ENCODE measurements around the gene EIF5.
"Not testable (repeated sequence)": the region's sequence is repeated elsewhere in the genome, so short reads cannot be mapped to it uniquely, and the experiment has no call there.

Gene EIF5

DNA sequence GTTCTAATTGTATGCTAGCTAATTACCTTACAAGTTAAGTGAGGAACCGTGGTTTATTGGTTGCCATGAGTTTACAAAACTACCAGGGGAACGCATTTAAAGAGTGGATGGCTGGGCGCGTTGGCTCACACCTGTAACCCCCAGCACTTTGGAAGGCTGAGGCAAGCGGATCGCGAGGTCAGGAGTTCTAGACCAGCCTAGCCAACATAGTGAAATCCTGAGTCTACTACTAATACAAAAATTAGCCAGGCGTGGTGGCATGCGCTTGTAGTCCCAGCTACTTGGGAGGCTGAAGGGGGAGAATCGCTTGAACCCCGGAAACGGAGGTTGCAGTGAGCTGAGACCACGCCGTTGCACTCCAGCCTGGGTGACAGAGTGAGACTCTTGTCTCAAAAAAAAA lies 2.2 kb downstream of the EIF5 start:
- no peak for DNase-seq (ENCODE audit: low spot score)

- DNase-seq (ENCODE audit: low spot score): no peak
Measured at GRCh38 chr14:103337794-103338193, 3.8 kb downstream of the EIF5 start.

- no peak for DNase-seq (ENCODE audit: low spot score)
Measured at GRCh38 chr14:103339561-103339960, 5.5 kb downstream of the EIF5 start.

GRCh38 chr14:103340480-103341212 lies 6.6 kb downstream of the EIF5 start:
- DNase-seq (ENCODE audit: low spot score): no peak

GRCh38 chr14:103341250-103342129 lies 7.5 kb downstream of the EIF5 start:
- DNase-seq (ENCODE audit: low spot score): no peak

DNA sequence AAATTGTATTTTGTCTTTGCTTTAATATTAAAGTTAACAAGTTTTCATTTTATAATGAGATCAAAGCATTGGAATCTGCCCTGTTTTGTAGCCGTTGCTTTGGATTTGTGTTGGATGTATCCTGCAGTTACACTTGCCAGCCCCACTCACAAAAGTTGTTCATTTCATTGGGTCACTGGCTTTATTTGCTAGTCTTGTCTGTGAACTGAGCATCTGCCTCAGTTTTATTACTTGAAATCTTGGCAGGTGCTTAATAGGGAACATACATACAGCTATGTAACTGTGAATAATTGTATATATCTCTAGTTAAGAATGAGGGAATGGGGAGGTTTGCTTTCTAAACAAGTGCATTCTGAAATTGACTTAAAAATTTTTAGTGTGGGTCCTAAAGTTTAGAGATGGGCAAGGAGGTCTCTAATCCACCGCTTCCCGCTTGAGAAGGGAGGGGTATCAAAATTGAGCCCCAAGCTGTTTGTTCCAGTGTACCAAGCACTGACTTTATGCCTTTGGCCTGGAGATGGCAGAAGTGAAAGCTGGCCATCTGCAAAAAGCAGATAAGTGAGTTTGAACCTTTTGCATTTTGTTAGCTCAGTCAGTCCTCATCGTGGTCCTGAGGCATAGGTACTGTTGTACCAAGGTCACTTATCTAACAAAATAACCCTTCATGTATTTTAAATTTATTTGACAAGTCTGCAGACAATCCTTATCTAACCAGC lies 9.3 kb downstream of the EIF5 start:
- no peak for DNase-seq (ENCODE audit: low spot score)

DNA sequence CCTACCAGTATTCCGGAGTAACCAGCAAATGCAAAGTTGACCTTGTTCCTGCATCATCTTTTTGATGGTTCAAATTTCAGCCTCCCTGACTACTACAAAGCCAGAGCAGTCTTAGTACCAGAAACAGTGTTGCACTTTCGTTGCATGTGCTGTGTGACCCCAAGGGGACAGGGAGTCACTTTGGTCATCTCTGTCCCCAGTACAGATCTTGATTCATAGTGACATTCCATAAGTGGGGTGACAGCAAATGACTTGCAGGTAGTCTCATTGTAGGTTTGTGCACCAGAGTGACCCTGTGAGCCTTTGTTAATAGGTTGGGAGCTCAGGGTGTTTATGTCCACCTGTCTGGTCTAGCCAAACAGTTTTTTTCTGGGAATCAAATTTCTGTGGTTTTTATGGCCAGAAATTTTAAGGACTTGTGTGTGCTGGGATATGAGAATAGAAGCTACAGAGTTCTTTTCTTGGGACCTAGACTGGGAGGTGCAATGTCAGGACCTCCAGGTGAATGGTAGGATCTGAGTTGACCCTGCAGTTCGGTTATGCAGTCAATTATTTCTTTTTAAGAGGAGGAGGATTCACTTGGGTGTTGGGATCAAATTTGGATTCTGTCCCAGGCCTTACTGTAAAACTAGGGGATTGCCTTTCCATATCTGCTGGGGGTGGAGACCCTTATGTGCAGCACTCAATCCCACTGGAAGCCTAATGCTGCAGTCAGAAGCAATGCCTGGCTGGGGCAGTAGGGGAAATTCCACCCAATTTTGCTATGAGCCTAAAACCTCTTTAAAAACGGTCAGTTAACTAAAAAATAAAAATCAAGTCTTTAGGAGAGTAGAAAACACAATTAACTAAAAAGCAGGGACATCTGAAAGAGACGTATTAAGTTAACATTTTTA lies 10.1 kb downstream of the EIF5 start:
- no peak for DNase-seq (ENCODE audit: low spot score)

GRCh38 chr14:103346286-103346685 lies 12.2 kb downstream of the EIF5 start:
- no peak for DNase-seq (ENCODE audit: low spot score)

GRCh38 chr14:103347091-103347815 lies 13.2 kb downstream of the EIF5 start:
- no peak for DNase-seq (ENCODE audit: low spot score)

GRCh38 chr14:103348154-103348553 lies 14.1 kb downstream of the EIF5 start:
- no peak for DNase-seq (ENCODE audit: low spot score)

- no peak for DNase-seq (ENCODE audit: low spot score)
Measured at GRCh38 chr14:103349982-103350381, 15.9 kb downstream of the EIF5 start.

DNA sequence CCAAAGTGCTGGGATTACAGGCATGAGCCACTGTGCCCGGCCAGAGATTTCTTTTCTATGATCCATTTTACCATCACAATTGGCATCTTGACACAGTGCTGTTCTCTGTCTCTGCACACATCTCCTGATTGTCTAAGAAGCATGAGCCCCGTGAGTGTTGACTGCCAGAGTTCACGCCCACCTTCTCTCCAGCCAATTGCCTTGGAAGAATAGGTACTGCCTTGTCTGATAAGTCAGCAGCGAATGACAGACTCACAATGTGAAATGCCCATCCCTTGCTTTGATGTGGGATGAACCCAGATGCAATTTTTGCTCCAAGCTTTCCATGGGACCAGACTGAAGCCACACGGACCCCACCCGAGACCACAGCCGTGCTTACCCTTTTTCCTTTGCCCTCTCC lies 19.3 kb downstream of the EIF5 start:
- no peak for DNase-seq (ENCODE audit: low spot score)

DNA sequence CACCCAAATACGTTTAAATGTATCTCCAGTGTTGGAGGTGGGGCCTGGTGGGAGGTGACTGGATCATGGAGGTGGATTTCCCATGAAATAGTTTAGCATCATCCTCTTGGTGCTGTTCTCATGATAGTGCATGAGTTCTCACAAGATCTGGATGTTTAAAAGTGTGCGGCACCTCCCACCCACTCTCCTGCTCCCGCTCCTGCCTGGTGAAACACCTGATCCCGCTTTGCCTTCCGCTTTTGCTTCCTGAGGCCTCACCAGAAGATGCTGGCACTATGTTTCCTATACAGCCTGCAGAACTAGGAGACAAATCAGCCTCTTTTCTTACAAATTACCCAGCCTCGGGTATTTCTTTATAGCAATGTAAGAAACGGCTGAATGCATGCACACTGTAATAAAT lies 20.1 kb downstream of the EIF5 start:
- no peak for DNase-seq (ENCODE audit: low spot score)

- no peak for DNase-seq (ENCODE audit: low spot score)
Measured at GRCh38 chr14:103356024-103356682, 22.1 kb downstream of the EIF5 start.

DNA sequence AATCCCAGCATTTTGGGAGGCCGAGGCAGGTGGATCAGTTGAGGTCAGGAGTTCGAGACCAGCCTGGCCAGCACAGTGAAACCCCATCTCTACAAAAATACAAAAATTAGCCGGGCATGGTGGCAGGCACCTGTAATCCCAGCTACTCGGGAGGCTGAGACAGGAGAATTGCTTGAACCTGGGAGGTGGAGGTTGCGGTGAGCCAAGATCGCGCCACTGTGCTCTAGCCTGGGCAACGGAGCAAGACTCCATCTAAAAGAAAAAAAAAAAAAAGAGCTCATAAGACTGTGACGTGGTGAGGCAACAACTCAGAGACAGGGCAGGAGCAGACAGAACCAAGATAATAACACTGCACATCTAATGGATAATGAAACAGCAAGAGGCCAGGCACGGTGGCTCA lies 23.5 kb downstream of the EIF5 start:
- DNase-seq (ENCODE audit: low spot score): not testable (repeated sequence)

GRCh38 chr14:103360548-103360947 lies 26.5 kb downstream of the EIF5 start:
- DNase-seq (ENCODE audit: low spot score): no peak

DNA sequence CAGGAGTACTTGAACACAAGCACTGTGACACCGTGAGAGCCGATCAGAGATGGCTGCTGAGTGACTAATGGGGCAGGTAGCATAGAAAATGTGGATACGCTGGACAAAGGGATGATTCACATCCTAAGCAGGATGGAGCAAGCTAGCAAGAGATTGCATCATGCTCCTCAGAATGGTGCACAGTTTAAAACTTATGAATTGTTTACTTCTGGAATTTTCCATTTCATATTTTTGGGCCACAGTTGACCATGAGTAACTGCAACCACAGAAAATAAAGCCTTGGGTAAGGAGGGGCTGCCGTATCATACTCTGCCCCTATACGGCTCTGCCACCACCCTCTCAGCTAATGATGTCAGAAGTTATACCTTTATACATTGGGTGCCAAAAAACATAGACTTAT lies 27.8 kb downstream of the EIF5 start:
- peak; percentile 82 for DNase-seq (ENCODE audit: low spot score)

GRCh38 chr14:103362780-103363179 lies 28.7 kb downstream of the EIF5 start:
- DNase-seq (ENCODE audit: low spot score): no peak

- DNase-seq (ENCODE audit: low spot score): no peak
Measured at GRCh38 chr14:103366741-103367140, 32.7 kb downstream of the EIF5 start.

GRCh38 chr14:103367995-103368394 lies 34.0 kb downstream of the EIF5 start:
- DNase-seq (ENCODE audit: low spot score): no peak

Measured in GM03348 (cell line).